Measurements from ENCODE around the gene TMEM132D.
"Not testable (repeated sequence)": the region's sequence is repeated elsewhere in the genome, so short reads cannot be mapped to it uniquely, and the experiment has no call there.

Gene TMEM132D

GRCh38 chr12:129903956-129904829 lies at the start of gene TMEM132D:
Gene TMEM132D (minus strand): TSS chr12:129904025.
- DNase-seq, result peak in 20 of 56 donors; percentile 14 to 65 (median 32)

- peak in 7 of 56 donors; percentile 2 to 48 (median 11) for DNase-seq
These were observed 45.8 kb upstream of the TMEM132D start for GRCh38 chr12:129949651-129950050.

DNA sequence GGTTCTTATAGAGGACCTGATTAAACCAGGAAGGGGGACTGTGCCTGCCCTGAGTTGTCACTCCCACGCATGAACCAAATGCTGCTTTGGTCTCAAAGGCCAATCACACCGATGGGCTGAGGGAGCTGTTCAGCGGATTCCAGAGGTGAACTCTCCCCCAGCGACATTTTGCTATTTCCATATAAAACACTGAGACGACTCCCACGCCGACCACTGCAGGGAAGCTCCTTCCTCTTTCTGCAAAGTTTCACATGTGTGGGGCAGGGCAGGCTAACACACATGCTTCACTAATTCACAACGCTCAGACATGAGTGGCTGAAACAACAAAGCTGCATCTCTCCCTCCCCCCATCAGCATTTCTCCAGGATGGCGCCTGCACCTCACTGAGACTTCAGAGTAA lies 37.8 kb upstream of the TMEM132D start:
- no peak for DNase-seq

DNA sequence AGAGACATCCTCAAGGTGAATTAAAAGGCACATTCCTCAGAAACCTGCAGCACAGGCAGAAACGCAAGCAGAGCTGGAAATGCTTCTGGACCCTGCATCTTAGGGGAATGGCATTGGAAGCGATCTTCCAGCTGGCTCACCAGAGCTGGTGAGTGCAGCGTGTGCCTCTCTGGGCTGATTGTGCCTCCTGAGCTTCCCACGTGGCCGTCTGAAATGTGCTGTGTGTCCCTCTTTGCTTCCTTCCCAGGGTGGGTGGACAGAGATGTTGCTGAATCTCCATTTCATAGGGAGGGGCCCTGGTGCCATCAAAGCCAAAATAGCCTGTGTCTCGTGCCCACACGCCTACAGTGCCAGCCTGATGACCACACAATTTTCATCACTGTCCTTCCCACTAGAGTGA lies 34.3 kb upstream of the TMEM132D start:
- DNase-seq, result peak in 2 of 56 donors; percentile 9 to 17

GRCh38 chr12:129937426-129937825 lies 33.6 kb upstream of the TMEM132D start:
- no peak for DNase-seq

DNA sequence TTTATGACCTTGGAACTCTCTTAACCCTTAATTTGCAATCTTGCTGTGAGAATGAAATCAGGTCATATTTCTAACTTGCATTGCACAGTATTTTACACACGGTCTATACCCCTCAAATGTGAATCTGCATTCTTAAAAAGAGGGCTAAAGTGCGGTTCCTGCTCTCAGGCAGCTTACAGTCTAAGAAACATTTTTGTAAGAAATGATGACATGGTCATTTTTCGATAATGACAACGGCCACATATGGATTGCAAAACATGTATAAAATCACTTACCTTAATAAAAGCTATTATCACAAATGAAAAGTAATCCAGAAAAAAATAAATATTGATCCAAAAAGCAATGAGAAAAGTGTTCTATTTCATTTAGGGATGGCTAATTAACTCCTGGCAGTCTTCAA lies 24.8 kb upstream of the TMEM132D start:
- no peak for DNase-seq

DNA sequence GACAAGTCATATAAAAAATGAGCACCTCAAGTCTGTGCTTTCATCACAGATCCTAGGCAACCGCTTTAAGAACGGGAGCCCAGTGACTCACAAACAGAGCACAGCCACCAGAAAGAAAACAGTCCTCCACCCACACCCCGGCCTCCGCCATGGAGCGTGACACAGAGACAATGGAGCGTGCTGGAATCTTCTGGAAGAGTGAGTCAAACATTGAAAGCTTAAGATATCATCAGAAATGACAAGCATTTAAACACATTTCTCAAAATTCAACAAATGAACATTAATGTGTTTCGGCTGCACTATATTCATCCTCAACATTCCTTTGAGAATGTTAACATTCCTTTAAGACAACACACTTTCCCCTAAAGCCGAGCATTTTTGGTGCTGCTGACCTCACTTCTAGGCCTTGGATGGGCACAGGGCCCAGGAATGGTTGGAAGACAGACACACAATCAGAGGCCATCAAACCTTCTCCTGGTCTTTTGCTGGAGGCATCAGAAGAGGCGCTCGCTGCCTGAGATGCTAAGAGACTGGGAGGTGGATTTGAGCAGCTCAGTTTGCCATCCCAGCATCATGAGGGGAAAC lies 23.6 kb upstream of the TMEM132D start:
- DNase-seq, result no peak

- peak in 54 of 56 donors; percentile 6 to 86 (median 62) for DNase-seq
These were observed 7.7 kb upstream of the TMEM132D start for GRCh38 chr12:129911428-129912049.

DNA sequence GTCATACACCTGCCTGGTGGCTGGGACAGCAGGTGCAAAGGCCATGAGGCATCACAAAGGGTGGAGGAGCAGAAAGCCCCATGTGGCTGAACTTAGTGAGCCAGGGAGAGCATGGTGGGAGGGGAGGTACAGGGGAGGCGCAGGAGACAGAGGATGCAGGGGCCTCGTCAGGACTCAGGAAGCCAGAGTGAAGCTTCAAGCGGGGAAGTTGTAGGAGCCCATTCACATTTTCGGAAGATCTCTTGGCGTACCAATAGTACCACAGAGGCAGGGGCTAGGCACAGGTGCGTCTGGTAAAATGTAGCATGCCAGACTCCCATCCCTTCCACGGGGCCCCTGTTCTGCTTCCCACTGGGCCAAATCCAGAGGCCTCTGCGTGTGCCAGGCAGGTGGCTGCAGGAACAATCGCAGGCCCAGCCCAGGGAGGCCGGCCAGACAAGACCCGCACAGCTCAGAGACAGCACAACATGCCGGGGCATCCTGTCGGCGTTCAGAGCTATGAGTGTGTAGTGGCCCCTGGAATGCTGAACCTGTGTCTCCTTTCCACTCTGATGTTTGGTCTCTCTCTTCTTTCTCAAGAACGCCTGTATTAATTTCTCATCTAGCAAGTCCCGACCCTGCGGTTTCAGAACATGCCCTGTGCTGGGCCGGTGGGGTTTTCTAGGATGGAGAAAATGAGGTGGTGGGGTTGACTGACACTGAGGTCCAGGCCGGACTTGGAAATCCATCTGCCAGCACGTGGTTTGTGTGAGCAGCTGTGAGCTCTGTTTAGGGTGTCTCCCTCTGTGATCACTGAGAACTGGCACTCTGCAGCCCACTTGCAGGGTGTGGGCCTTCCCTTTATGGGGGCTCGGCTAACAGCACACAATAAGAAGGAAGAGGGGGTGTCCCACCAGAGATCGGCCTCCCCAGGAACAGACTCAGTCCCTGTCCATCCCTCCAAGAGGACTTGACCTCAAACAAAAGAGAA lies 5.5 kb upstream of the TMEM132D start:
- no peak for DNase-seq

GRCh38 chr12:129903092-129903945 lies 506 bp downstream of the TMEM132D start:
- DNase-seq, result peak in 4 of 56 donors; percentile 8 to 22 (median 10)

- no peak for DNase-seq
These were observed 1.3 kb downstream of the TMEM132D start for GRCh38 chr12:129902371-129903091.

DNA sequence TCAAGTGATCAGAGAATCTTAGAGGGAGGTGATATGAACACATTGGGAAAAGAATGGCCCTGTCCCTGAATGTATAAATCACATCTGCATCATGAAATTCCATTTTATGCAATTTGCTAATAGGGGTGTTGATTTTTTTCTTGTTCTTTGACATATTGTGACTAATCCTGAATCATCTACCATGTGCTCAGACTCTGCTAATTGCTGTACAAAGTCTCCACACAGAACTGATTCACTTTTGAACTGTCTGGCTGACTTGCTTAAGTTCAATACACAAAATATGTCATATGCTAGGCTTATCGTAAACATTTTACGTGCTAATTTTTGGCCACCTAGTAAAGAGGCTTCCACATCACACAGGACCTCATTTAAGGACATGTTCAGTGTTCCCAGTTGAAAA lies 2.6 kb downstream of the TMEM132D start:
- DNase-seq, result no peak

GRCh38 chr12:129900306-129900705 lies 3.5 kb downstream of the TMEM132D start:
- no peak for DNase-seq

- not testable (repeated sequence) for DNase-seq
These were observed 4.8 kb downstream of the TMEM132D start for GRCh38 chr12:129899045-129899444.

GRCh38 chr12:129893691-129894090 lies 10.1 kb downstream of the TMEM132D start:
- DNase-seq, result no peak

DNA sequence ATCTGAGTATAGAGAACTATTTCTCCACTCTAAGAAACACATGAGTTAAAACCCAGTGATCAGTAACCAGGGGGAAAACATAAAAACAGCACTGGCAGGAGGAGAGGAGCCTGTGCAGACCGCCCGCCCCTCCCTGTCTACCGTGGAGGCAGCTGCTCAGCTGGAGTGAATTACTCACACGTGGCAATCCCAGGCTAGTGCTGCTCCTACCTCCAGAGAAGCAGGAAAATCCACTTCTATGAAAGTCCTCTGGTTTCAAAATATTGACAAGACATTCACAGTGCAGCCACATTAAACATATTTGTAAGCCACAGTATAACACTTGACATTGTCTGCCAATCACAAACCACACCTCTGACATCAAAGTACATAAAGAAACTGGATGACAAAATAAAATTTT lies 16.7 kb downstream of the TMEM132D start:
- peak in 2 of 56 donors; percentile 6 to 33 for DNase-seq

DNA sequence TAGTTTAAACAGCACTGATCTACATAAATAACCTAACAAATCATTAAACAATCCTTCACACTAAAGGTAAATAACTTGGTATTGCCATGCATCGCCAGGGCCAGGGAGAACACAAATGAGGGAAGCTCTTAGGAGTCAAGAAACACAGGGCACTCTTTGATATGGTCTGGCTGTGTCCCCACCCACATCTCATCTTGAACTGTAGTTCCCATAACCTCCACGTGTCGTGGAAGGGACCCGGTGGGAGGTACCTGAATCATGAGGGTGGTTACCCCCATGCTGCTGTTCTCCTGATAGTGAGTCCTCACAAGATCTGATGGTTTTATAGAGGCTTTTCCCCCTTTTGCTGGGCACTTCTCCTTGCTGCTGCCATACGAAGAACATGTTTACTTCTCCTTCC lies 17.3 kb downstream of the TMEM132D start:
- DNase-seq, result no peak

DNA sequence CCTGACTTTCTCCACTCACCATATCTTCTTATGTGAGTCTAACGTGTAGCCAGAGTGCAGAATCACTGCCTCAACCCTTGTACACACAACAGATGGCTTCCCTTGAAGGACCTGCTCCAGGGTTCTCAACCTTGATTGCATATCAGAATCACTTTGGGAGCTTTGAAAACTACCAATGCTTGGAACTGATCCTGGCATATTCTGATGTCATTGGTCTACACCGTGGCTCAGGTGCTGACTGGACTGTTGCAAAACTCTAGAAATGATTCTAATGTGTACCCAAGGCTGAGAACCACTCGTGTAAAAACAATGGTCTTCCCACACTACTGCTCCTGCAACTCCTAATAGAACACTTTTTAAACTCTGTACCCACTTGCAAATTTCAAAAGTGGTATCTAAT lies 18.5 kb downstream of the TMEM132D start:
- no peak for DNase-seq

DNA sequence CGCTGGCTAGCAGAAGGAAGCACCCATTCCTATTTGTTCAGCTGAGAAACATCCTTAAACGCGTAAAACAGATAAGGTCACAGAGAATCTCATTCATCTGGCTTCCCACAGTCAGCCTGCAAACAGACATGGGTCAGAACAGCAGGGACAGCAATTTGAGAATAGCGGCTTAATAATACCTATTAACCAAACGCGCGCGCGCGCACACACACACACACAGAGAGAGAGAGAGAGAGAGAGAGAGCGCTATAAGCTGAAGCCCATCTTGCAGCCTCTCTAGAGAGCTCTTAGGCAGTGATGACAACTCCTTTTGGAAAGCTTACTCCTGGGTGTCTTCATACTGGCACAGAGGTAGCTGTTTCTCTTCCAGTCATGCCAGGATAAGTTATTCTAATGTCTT lies 26.4 kb downstream of the TMEM132D start:
- DNase-seq, result no peak
